Epithelial cell of esophagus (primary cell): ENCODE results near the gene KDM4C.

Experiments
- DNase-seq: peaks from one replicate; pipeline ENCODE4 v3.0.0; 2010; ENCODE audit warnings: low read depth
- H3K4me3 ChIP-seq: 2 replicates; pipeline ENCODE4 v1.5.1; 2011; ENCODE audit warnings: mild to moderate bottlenecking, low read length, control low read depth
- CTCF ChIP-seq: IDR thresholded peaks from 2 replicates; pipeline ENCODE4 v1.5.1; 2011; ENCODE audit warnings: low read depth, mild to moderate bottlenecking, low read length, control low read depth, inconsistent platforms; ENCODE audit not compliant: insufficient read depth; ENCODE audit errors: missing control alignments

The KDM4C gene

GRCh38 chr9:7137571-7137970 lies 379.8 kb downstream of the KDM4C start:
- no peak for DNase-seq

DNA sequence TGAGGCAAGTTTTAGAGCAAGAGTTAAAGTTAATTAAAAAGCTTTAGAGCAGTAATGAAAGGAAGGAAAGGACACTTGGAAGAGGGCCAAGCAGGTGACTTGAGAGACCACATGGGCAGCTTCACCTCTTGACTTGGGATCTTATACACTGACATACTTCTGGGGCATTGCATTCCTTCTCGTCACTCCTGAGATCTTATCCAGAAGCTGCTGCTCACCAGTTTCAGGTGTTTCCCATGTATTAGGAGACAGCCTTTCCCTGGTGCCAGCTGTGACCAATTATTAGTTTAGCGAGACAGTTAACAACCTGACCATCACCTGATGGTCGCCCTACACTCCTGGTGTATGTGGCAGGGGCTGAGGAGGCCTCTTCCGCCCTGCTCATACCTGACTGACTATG lies 382.1 kb downstream of the KDM4C start:
- no peak overlapping the region for H3K4me3 ChIP-seq
- no peak for DNase-seq
- no peak for TF ChIP-seq CTCF

More at GRCh38 chr9:7137571-7137970, 379.8 kb downstream of the KDM4C start:
- no peak overlapping the region for H3K4me3 ChIP-seq
- no peak for TF ChIP-seq CTCF

DNA sequence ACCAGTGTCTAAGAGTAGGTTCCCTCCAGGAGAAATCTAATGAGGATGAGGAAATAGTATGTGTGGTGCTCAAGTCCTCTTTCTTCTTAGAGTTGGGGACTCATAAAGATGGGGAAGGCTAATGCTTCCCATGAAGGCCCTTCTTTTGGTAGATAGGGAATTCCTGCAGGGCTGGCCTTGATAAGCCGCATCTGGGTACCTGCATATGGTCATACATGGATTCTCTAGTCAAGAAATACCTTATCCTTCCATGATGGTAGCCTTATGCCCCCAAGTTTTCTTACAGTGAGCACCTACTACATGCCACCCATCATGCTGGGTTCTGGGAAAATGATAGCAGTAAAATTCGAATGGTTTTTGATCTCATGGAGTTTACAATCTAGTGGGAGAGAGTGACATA lies 382.6 kb downstream of the KDM4C start:
- no peak overlapping the region for H3K4me3 ChIP-seq
- TF ChIP-seq CTCF, result no peak
- DNase-seq, result no peak

GRCh38 chr9:7143645-7144200 lies 385.9 kb downstream of the KDM4C start:
- no peak for DNase-seq
- H3K4me3 ChIP-seq, result no peak overlapping the region
- TF ChIP-seq CTCF, result no peak

DNA sequence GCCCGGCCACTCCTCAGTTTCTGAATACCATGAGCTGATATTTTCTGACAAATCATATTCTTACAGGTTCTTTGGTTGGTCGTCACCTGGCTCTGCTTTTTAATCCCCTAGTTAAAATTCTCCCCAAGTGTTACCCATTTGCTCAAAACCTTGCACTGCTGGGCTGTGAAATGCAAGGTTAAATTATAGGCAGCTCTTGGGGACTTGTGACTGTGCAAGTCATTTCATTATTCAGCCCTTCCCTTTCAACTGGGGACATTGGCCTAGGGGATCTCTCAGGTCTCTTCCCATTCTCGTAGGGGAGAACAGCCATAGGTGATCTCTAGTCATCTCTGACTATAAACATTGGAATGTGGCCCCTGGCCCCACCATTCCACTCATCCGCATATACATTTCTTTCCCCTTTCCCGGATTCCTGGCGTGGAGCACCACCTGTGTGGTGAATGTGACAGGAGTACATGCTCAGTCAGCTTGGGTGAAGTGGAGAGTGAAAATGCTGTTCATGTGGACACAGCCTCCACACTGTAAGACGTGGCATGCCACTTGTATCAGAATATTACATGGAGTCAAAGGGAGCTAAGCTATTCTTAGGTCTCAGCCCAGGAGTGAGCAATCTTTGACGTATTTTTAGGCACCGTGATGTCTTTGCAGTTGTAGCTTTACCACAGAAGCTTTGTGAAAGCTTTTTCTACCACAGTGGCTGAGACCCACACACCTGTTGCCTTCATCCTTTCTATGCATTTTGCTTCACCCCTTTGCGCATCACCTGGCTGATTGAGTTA lies 386.7 kb downstream of the KDM4C start:
- DNase-seq, result no peak
- no peak for TF ChIP-seq CTCF
- no peak overlapping the region for H3K4me3 ChIP-seq

DNA sequence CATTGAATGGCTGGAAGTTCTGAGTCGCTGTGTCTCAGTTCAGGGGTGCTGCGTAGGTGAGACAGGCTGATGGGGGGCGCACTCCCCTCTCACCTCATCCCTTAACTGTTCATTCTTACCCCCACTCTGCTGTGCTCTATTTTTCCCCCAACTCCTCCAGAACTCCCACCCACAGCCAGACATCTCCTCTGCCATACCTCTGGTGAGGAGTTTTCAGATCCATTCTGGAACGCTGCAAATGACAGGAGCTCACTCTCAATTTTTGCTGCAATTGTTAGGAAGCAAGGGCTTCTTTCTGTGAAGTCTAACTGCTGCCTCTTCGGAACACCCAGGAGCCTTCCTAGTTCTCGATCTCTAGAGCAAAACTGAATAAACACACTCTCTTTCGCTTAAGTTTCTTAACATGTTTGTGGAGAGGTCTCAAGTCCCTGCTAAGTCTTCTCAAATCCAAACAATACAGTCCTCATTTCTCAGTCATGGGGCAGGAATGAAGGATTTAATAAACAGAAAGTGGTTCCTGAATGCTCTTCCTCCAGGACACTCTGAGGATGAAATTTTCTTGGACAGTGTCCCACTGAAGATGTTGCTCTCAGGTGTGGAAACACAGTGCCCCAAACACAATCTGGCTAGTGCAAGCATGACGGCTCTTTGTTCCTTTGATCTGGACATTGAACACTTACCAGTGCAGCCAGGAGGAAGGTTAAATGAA lies 387.7 kb downstream of the KDM4C start:
- no peak overlapping the region for H3K4me3 ChIP-seq
- no peak for TF ChIP-seq CTCF
- DNase-seq, result no peak

- peak; percentile 73 for DNase-seq
- no peak for TF ChIP-seq CTCF
- H3K4me3 ChIP-seq, result no peak overlapping the region
These were observed 388.8 kb downstream of the KDM4C start for GRCh38 chr9:7146582-7146981.
